Measurements from ENCODE around the gene HP1BP3.

DNA sequence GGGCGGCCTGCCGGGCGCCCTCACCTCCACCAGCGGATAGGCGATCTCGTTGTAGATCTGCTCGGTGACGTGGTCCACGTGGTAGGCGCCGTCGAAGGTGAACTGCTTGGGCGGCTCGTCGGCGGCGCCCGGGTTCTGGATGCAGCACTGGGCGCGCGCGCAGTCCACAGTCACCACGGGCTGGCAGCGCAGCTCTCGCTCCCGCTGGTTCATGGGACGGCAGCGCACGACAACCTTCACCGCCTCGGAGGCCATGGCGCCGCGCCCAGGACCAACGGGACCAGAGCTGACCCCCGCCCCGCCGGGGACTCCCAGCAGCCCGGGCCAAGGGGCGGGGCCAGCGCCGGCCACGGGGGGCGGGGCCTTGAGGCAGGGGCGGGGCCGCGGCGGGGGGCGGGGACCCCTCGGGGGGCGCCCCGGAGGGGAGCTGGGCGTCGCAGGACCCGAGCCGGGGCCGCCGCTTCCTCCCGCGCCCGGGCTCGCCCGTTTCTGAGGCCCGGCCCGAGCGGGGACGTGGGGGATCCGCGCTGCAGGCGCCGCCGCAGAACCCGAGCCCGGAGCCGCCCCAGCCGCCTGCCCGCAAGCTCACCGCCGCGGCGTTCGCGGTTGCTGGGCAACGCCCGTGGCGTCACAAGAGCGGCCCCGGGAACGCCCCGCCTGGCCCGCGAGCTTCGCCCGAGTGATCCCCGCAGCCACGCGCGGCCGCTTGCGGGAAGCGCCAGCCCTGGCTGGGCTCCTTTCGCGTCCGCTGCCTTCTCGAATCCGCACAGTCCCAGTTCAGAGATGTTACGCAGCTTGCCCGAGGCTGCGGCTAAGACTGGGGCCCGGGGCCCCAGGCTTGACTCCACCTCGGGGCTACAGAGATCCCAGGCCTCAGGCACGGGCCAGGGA, 69.4 kb downstream of the HP1BP3 start, which contains the start of gene KIF17:
- TF ChIP-seq, protein P1, sequence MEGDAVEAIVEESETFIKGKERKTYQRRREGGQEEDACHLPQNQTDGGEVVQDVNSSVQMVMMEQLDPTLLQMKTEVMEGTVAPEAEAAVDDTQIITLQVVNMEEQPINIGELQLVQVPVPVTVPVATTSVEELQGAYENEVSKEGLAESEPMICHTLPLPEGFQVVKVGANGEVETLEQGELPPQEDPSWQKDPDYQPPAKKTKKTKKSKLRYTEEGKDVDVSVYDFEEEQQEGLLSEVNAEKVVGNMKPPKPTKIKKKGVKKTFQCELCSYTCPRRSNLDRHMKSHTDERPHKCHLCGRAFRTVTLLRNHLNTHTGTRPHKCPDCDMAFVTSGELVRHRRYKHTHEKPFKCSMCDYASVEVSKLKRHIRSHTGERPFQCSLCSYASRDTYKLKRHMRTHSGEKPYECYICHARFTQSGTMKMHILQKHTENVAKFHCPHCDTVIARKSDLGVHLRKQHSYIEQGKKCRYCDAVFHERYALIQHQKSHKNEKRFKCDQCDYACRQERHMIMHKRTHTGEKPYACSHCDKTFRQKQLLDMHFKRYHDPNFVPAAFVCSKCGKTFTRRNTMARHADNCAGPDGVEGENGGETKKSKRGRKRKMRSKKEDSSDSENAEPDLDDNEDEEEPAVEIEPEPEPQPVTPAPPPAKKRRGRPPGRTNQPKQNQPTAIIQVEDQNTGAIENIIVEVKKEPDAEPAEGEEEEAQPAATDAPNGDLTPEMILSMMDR (IDR thresholded peaks at IDR 0.05): no peak
- TF ChIP-seq POLR2A (IDR thresholded peaks at IDR 0.05): no peak
